Gastrocnemius medialis (tissue), 4 donors: Measurements from ENCODE around the gene LRRN3. TPM values are rescaled to one million over a fixed set of nuclear protein-coding genes. Genes with fewer than 3 reads are reported as not detected.

Source experiments
- ATAC-seq, 2 donors: fragments of 150-250 bp; one replicate each; pipeline ENCODE4 v1.9.1; 2016
- DNase-seq, 2 donors: peaks; one replicate each; pipeline ENCODE4 v3.0.0-alpha.2; 2019
- H3K27ac ChIP-seq, 4 donors: fragments of 200-600 bp; sonication (generic); 1 replicate in 1 of 4; 2 replicates in 3 of 4; pipeline ENCODE4 v1.5.1; 2016 to 2018; ENCODE audit warnings: mild to moderate bottlenecking in 2 of 4, moderate library complexity in 1 of 4
- H3K27me3 ChIP-seq, 3 donors: fragments of 200-600 bp; sonication (generic) in 2 of 3; 1 replicate in 1 of 3; 2 replicates in 2 of 3; pipeline versions ENCODE4 v1.5.1 to v1.6.0; 2016 to 2019; ENCODE audit warnings: mild to moderate bottlenecking in 1 of 3, moderate library complexity in 1 of 3
- H3K36me3 ChIP-seq, 2 donors: fragments of 200-600 bp; sonication (generic) in 1 of 2; one replicate each; pipeline ENCODE4 v1.5.1; 2017 to 2018
- H3K4me1 ChIP-seq, 2 donors: fragments of 200-600 bp; sonication (generic) in 1 of 2; one replicate each; pipeline ENCODE4 v1.5.1; 2016 to 2017; ENCODE audit warnings: mild to moderate bottlenecking in 2 of 2
- H3K4me3 ChIP-seq, 4 donors: fragments of 200-600 bp; sonication (generic) in 3 of 4; 1 replicate in 1 of 4; 2 replicates in 3 of 4; pipeline ENCODE4 v1.5.1; 2016 to 2019; ENCODE audit warnings: mild to moderate bottlenecking in 2 of 4
- H3K9me3 ChIP-seq, 3 donors: fragments of 200-600 bp; sonication (generic) in 2 of 3; 1 replicate in 1 of 3; 2 replicates in 2 of 3; pipeline ENCODE4 v1.5.1; 2016 to 2019
- CTCF ChIP-seq, 5 experiments: fragments of 450-650 bp in 3 of 5; fragments of 200-600 bp in 2 of 5; sonication (generic) in 2 of 5; IDR thresholded peaks in 4 of 5; conservative IDR thresholded peaks in 1 of 5; 1 replicate in 4 of 5; 2 replicates in 1 of 5; pipeline ENCODE4 v1.5.1; 2016 to 2019; ENCODE audit warnings: antibody characterized with exemption in 5 of 5, mild to moderate bottlenecking in 3 of 5, moderate library complexity in 3 of 5
- POLR2A ChIP-seq, 2 donors: fragments of 450-650 bp; IDR thresholded peaks; one replicate each; pipeline ENCODE4 v1.6.1; 2017; ENCODE audit warnings: antibody characterized with exemption in 2 of 2, mild to moderate bottlenecking in 2 of 2, moderate library complexity in 2 of 2
- in situ Hi-C, 4 donors: fragments of 200-750 bp; cut with MboI; loops; one replicate each; pipeline versions ENCODE4 v1.15.0 to v1.8.0; 2017; ENCODE audit warnings: low sequenced_read_pairs in 4 of 4
- intact Hi-C: fragments of 100-400 bp; cut with DNase I; formaldehyde crosslinking; loops from one replicate; pipeline ENCODE4 v1.15.1; 2023; ENCODE audit warnings: low total_unique reads
- total RNA-seq, 4 donors: library from RNA; depleted of rRNA; stranded (reverse); fragments of >200 nt; gene quantifications; one replicate each; pipeline versions ENCODE4 v1.1.0 to v1.2.3, GENCODE V29; 2016

LRRN3 gene
- total RNA-seq, 4 donors from 2014 or later: 0.42 to 11.7 (median 6.9) TPM

GRCh38 chr7:111140091-111140865, 49.4 kb downstream of the LRRN3 start:
- H3K4me1 ChIP-seq: peaks cover 35 to 41% of the 10 kb centered on the region in 2 donors
- H3K27ac ChIP-seq: no peak overlapping the region
- ATAC-seq: no peak
- intact Hi-C loops (no loop called here), in situ Hi-C loops (no loop called here)
- no peaks in the 10 kb centered on the region for H3K36me3 ChIP-seq
- no peaks in the 10 kb centered on the region for H3K27me3 ChIP-seq
- no peak for DNase-seq
- no peak for TF ChIP-seq CTCF (IDR thresholded peaks at IDR 0.05 in 4 of 5, conservative IDR thresholded peaks at IDR 0.05 in 1 of 5)
- TF ChIP-seq POLR2A (IDR thresholded peaks at IDR 0.05): no peak
- no peaks in the 10 kb centered on the region for H3K9me3 ChIP-seq
- no peak overlapping the region for H3K4me3 ChIP-seq

DNA sequence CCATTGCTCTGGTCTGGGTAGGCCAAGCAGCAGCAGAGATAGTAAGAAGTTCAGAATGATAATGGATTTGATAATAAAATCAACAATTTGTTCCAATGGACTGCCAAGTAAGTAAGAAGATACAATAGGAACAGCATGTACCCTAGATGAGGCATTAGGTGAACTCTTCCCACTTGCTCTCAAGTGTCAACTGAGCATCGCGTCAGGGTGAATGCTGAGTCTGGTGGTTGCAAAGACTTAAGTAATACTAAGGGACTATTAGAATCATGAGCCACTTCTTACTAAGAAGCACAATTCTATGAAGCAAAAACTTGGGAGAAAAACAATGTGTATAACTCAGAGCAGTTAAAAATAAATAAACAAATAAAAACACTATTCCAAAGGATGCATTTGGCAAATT, 54.5 kb downstream of the LRRN3 start:
- ATAC-seq (peak; percentile 97 to 98), DNase-seq (peak; percentile 45 to 74)
- H3K4me1 ChIP-seq: peaks cover 30 to 34% of the 10 kb centered on the region in 2 donors
- no peaks in the 10 kb centered on the region for H3K9me3 ChIP-seq
- TF ChIP-seq POLR2A (IDR thresholded peaks at IDR 0.05) (no peak), CTCF (IDR thresholded peaks at IDR 0.05 in 4 of 5, conservative IDR thresholded peaks at IDR 0.05 in 1 of 5) (no peak)
- H3K27me3 ChIP-seq: no peaks in the 10 kb centered on the region
- no peak overlapping the region for H3K4me3 ChIP-seq
- no peaks in the 10 kb centered on the region for H3K36me3 ChIP-seq
- intact Hi-C loops (loop anchor here (5.0 kb wide), 1 partner anchor 52 kb away; no protein-coding TSS in a partner anchor), in situ Hi-C loops (no loop called here)
- H3K27ac ChIP-seq: peak overlapping the region; percentile 15 to 80 (median 58)

- intact Hi-C loops: loop anchor here (5.0 kb wide), 1 partner anchor 51 kb away; no protein-coding TSS in a partner anchor
- no peak for ATAC-seq
These were observed 55.2 kb downstream of the LRRN3 start for GRCh38 chr7:111146136-111146535.

GRCh38 chr7:111147708-111148533, 57.0 kb downstream of the LRRN3 start:
- DNase-seq: no peak
- Histone ChIP-seq H3K4me1 (peaks cover 30 to 31% of the 10 kb centered on the region in 2 donors), H3K27me3 (no peaks in the 10 kb centered on the region), H3K4me3 (no peak overlapping the region), H3K27ac (no peak overlapping the region), H3K9me3 (no peaks in the 10 kb centered on the region), H3K36me3 (no peaks in the 10 kb centered on the region)
- intact Hi-C loops (loop anchor here (5.0 kb wide), 1 partner anchor 49 kb away; no protein-coding TSS in a partner anchor), in situ Hi-C loops (no loop called here)
- TF ChIP-seq CTCF (IDR thresholded peaks at IDR 0.05 in 4 of 5, conservative IDR thresholded peaks at IDR 0.05 in 1 of 5): no peak
- TF ChIP-seq POLR2A (IDR thresholded peaks at IDR 0.05): no peak
- no peak for ATAC-seq

More at GRCh38 chr7:111146136-111146535, 55.2 kb downstream of the LRRN3 start:
- DNase-seq: no peak
- Histone ChIP-seq H3K27ac (peak overlapping the region; percentile 15 to 80 (median 58)), H3K27me3 (no peaks in the 10 kb centered on the region), H3K4me1 (peaks cover 30 to 31% of the 10 kb centered on the region in 2 donors), H3K4me3 (no peak overlapping the region), H3K36me3 (no peaks in the 10 kb centered on the region), H3K9me3 (no peaks in the 10 kb centered on the region)
- TF ChIP-seq POLR2A (IDR thresholded peaks at IDR 0.05) (no peak), CTCF (IDR thresholded peaks at IDR 0.05 in 4 of 5, conservative IDR thresholded peaks at IDR 0.05 in 1 of 5) (no peak)
- in situ Hi-C loops: no loop called here
